MCF 10A (cell line): ENCODE data around the gene NCKAP5L. TPM values are rescaled to one million over a fixed set of nuclear protein-coding genes. Genes with fewer than 3 reads are reported as not detected.

Source experiments
- BruUV-seq: library from RNA; stranded (reverse); fragments of 400-500 nt; replicated peaks from 2 replicates; lab custom pipeline; 2021; lab: Mats Ljungman, UMichigan
- CTCF ChIA-PET: fragments of 300-600 bp; sonication (Branson Sonifier 250); formaldehyde crosslinking; extraction: SDS; loops from one replicate; lab custom pipeline; 2021; ENCODE audit warnings: antibody characterized with exemption, inconsistent platforms; lab: Yijun Ruan, JAX
- POLR2A ChIA-PET: fragments of 300-600, 350-650 bp; sonication (Branson Sonifier 250); formaldehyde crosslinking; extraction: SDS; loops from one replicate; lab custom pipeline; 2020; ENCODE audit warnings: antibody characterized with exemption, inconsistent platforms; lab: Yijun Ruan, JAX
- DNase-seq: peaks from one replicate; pipeline ENCODE4 v3.0.0-alpha.2; 2018; ENCODE audit not compliant: unreplicated experiment
- H3K27ac Mint-ChIP-seq: one replicate; pipeline ENCODE4 v1.8.0; 2022; ENCODE audit warnings: mild to moderate bottlenecking, low read depth, mixed read lengths; ENCODE audit not compliant: unreplicated experiment
- H3K27me3 Mint-ChIP-seq: one replicate; pipeline ENCODE4 v1.8.0; 2022; ENCODE audit warnings: mixed read lengths; ENCODE audit not compliant: insufficient read depth, unreplicated experiment
- H3K36me3 Mint-ChIP-seq: one replicate; pipeline ENCODE4 v1.8.0; 2022; ENCODE audit warnings: mild to moderate bottlenecking, moderate library complexity, mixed read lengths; ENCODE audit not compliant: insufficient read depth, unreplicated experiment
- H3K4me1 Mint-ChIP-seq: one replicate; pipeline ENCODE4 v1.8.0; 2022; ENCODE audit warnings: mixed read lengths; ENCODE audit not compliant: insufficient read depth, unreplicated experiment
- H3K4me3 Mint-ChIP-seq: one replicate; pipeline ENCODE4 v1.8.0; 2022; ENCODE audit warnings: mild to moderate bottlenecking, moderate library complexity, mixed read lengths; ENCODE audit not compliant: unreplicated experiment
- H3K9me3 Mint-ChIP-seq: one replicate; pipeline ENCODE4 v1.8.0; 2022; ENCODE audit warnings: mixed read lengths; ENCODE audit not compliant: unreplicated experiment
- CTCF ChIP-seq: fragments of 200-600 bp; IDR thresholded peaks from one replicate; pipeline ENCODE4 v1.8.0; 2022; ENCODE audit warnings: antibody characterized with exemption, mild to moderate bottlenecking; ENCODE audit not compliant: unreplicated experiment
- intact Hi-C: fragments of 100-400 bp; cut with micrococcal nuclease; formaldehyde crosslinking; loops from 2 replicates; pipeline ENCODE4 v1.14.1; 2022
- total RNA-seq: library from RNA; stranded (reverse); gene quantifications from 2 replicates; pipeline ENCODE4 v1.2.3, GENCODE V29; 2022

NCKAP5L gene
- total RNA-seq, 1 experiment from 2014 or later, result 19.9 TPM

- no TSS peak for BruUV-seq
- Mint-ChIP-seq H3K36me3 (peaks cover 15% of the 10 kb centered on the region), H3K27me3 (no peaks in the 10 kb centered on the region), H3K27ac (no peak overlapping the region), H3K4me1 (no peaks in the 10 kb centered on the region), H3K9me3 (no peaks in the 10 kb centered on the region), H3K4me3 (no peak overlapping the region)
- TF ChIP-seq CTCF, result no peak
- ChIA-PET CTCF (interaction anchor here (0.7 to 1.0 kb wide), 2 partner anchors 15 to 274 kb away, joined by 3 read pairs; no protein-coding TSS in a partner anchor), POLR2A (interaction anchor here (1.1 kb wide), 1 partner anchor 54 kb away, joined by 4 read pairs; the partner anchor contains the start of gene TMBIM6)
- DNase-seq, result no peak
- intact Hi-C loops, result no loop called here
Observed at GRCh38 chr12:49795654-49796105, 32.5 kb downstream of the NCKAP5L start.

GRCh38 chr12:49794811-49795653 lies 33.2 kb downstream of the NCKAP5L start:
- H3K36me3 Mint-ChIP-seq, result peaks cover 17% of the 10 kb centered on the region
- H3K4me1 Mint-ChIP-seq, result no peaks in the 10 kb centered on the region
- BruUV-seq, result TSS peak; percentile 28
- ChIA-PET POLR2A (interaction anchor here (1.1 kb wide), 1 partner anchor 54 kb away, joined by 4 read pairs; the partner anchor contains the start of gene TMBIM6), CTCF (no interaction called here)
- no peak for TF ChIP-seq CTCF
- no peak for DNase-seq
- H3K27me3 Mint-ChIP-seq, result no peaks in the 10 kb centered on the region
- intact Hi-C loops, result no loop called here
- H3K27ac Mint-ChIP-seq, result no peak overlapping the region
- H3K4me3 Mint-ChIP-seq, result no peak overlapping the region
- no peaks in the 10 kb centered on the region for H3K9me3 Mint-ChIP-seq

- H3K36me3 Mint-ChIP-seq, result peaks cover 8% of the 10 kb centered on the region
- CTCF ChIA-PET, result no interaction called here
- no peak overlapping the region for H3K27ac Mint-ChIP-seq
- H3K27me3 Mint-ChIP-seq, result no peaks in the 10 kb centered on the region
- H3K4me3 Mint-ChIP-seq, result no peak overlapping the region
- TF ChIP-seq CTCF, result no peak
- intact Hi-C loops, result no loop called here
- no peaks in the 10 kb centered on the region for H3K4me1 Mint-ChIP-seq
- POLR2A ChIA-PET, result no interaction called here
- no TSS peak for BruUV-seq
- no peaks in the 10 kb centered on the region for H3K9me3 Mint-ChIP-seq
- no peak for DNase-seq
Observed at GRCh38 chr12:49794021-49794420, 34.2 kb downstream of the NCKAP5L start.

- no peak for TF ChIP-seq CTCF
- CTCF ChIA-PET, result no interaction called here
Observed at GRCh38 chr12:49793620-49794019, 34.6 kb downstream of the NCKAP5L start.

More at GRCh38 chr12:49793620-49794019, 34.6 kb downstream of the NCKAP5L start:
- BruUV-seq, result no TSS peak
- Mint-ChIP-seq H3K4me1 (no peaks in the 10 kb centered on the region), H3K9me3 (no peaks in the 10 kb centered on the region), H3K36me3 (peaks cover 8% of the 10 kb centered on the region), H3K27me3 (no peaks in the 10 kb centered on the region), H3K27ac (no peak overlapping the region), H3K4me3 (no peak overlapping the region)
- intact Hi-C loops, result no loop called here
- POLR2A ChIA-PET, result no interaction called here
- no peak for DNase-seq
